Inflammatory macrophage treated with lipopolysaccharide for 1 hour (primary cell): Measurements from ENCODE around the gene DAPK1.
A peak's percentile ranks its signal among the peaks of the same experiment; 100 is the strongest.
"Not testable (repeated sequence)": the region's sequence is repeated elsewhere in the genome, so short reads cannot be mapped to it uniquely, and the experiment has no call there.

Experiments
- DNase-seq, 2 donors: peaks; one replicate each; pipeline ENCODE4 v3.0.0-alpha.2; 2020 to 2022

DAPK1 gene

GRCh38 chr9:87498811-87499360, 1.2 kb downstream of the DAPK1 start:
- DNase-seq = peak in 1 of 2 donors; percentile 25

- peak in 1 of 2 donors; percentile 31 for DNase-seq
Measured at GRCh38 chr9:87499424-87500017, 1.9 kb downstream of the DAPK1 start.

GRCh38 chr9:87500491-87501270, 3.0 kb downstream of the DAPK1 start:
- DNase-seq = peak; percentile 74 to 80

GRCh38 chr9:87501271-87501656, 3.6 kb downstream of the DAPK1 start:
- DNase-seq = not testable (repeated sequence)

GRCh38 chr9:87501806-87502205, 4.1 kb downstream of the DAPK1 start:
- DNase-seq = no peak

GRCh38 chr9:87502391-87503221, 4.9 kb downstream of the DAPK1 start:
- DNase-seq = peak; percentile 83 to 93

- DNase-seq = no peak
Measured at GRCh38 chr9:87503430-87503829, 5.8 kb downstream of the DAPK1 start.

GRCh38 chr9:87503927-87504326, 6.3 kb downstream of the DAPK1 start:
- DNase-seq = no peak

- DNase-seq = no peak
Measured at GRCh38 chr9:87504938-87505337, 7.3 kb downstream of the DAPK1 start.

GRCh38 chr9:87505869-87506678, 8.4 kb downstream of the DAPK1 start:
- no peak for DNase-seq

GRCh38 chr9:87507576-87507975, 9.9 kb downstream of the DAPK1 start:
- no peak for DNase-seq

- no peak for DNase-seq
Measured at GRCh38 chr9:87510252-87510683, 12.6 kb downstream of the DAPK1 start.

GRCh38 chr9:87512311-87512710, 14.6 kb downstream of the DAPK1 start:
- DNase-seq = no peak

- no peak for DNase-seq
Measured at GRCh38 chr9:87513161-87513560, 15.5 kb downstream of the DAPK1 start.

- peak; percentile 62 to 90 for DNase-seq
Measured at GRCh38 chr9:87513880-87514535, 16.3 kb downstream of the DAPK1 start.

GRCh38 chr9:87515006-87515405, 17.3 kb downstream of the DAPK1 start:
- DNase-seq = peak; percentile 54 to 76

- no peak for DNase-seq
Measured at GRCh38 chr9:87515588-87516221, 18.0 kb downstream of the DAPK1 start.

GRCh38 chr9:87516222-87516925, 18.7 kb downstream of the DAPK1 start:
- DNase-seq = peak; percentile 94 to 97

- DNase-seq = no peak
Measured at GRCh38 chr9:87516926-87517290, 19.2 kb downstream of the DAPK1 start.

- DNase-seq = no peak
Measured at GRCh38 chr9:87517732-87518131, 20.1 kb downstream of the DAPK1 start.
